ENCODE results near the gene EED.
"Not testable (repeated sequence)": the region's sequence is repeated elsewhere in the genome, so short reads cannot be mapped to it uniquely, and the experiment has no call there.

EED gene

GRCh38 chr11:86289508-86290280, 45.1 kb downstream of the EED start:
- not testable (repeated sequence) for DNase-seq (ENCODE audit: low read depth in 2 of 2, low spot score in 1 of 2)

GRCh38 chr11:86291466-86292262, 47.1 kb downstream of the EED start:
- DNase-seq (ENCODE audit: low read depth in 2 of 2, low spot score in 1 of 2), result peak; percentile 35 to 42

DNA sequence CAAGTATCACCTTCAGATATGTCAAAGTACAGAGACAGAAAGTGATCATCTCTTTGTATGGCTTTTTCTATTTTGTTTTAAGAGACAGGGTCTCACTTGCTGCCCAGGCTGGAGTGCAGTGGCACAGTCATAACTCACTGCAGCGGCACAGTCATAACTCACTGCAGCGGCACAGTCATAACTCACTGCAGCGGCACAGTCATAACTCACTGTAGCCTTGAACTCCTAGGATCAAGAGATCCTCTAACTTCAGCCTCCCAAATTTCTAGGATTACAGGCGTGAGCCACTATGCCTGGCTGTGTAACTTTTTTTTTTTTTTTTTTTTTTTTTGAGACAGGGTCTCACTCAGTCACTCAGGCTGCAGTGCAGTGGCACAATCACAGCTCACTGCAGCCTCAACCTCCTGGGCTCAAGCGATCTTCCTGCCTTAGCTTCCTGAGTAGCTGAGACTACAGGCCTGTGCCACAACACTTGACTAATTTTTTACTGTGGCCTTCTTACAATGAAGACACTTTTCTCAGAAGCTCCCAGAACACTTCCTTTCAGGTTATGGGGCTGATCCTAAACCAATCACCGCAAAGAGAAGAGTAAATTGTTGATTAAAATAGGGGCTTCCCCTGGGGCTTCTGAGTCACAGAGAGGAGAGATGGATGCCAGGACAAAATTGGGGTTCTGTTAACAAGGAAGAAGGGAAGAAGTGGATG, 48.5 kb downstream of the EED start:
- DNase-seq (ENCODE audit: low read depth in 2 of 2, low spot score in 1 of 2), result no peak

GRCh38 chr11:86294026-86294425, 49.5 kb downstream of the EED start:
- DNase-seq (ENCODE audit: low read depth in 2 of 2, low spot score in 1 of 2), result no peak

GRCh38 chr11:86301742-86302091, 57.2 kb downstream of the EED start:
- no peak for DNase-seq (ENCODE audit: low read depth in 2 of 2, low spot score in 1 of 2)

GRCh38 chr11:86302092-86302793, 57.7 kb downstream of the EED start, which contains the start of gene HIKESHI:
HIKESHI (plus strand) TSS chr11:86302240; CDS start chr11:86302449, 209 bp downstream.
- peak; percentile 85 to 88 for DNase-seq (ENCODE audit: low read depth in 2 of 2, low spot score in 1 of 2)

DNA sequence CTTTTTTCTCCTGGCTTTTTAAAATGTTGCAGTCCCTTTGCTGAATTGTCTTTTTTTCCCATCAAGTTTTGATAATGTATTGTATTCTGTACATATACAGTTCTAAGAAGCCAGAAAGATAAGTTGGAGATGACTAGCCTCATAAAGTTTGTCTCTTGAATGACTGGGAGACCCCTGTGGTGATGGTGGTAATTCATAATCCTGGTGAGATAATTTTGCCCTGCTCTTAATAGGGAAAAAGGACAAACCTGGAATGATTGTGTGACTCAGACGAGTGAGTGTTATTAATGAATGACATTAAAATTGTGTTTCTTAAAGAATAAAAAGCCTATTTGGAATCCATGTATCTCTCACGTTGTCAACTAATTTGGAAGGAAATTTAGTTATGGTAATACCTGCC, 58.7 kb downstream of the EED start:
- DNase-seq (ENCODE audit: low read depth in 2 of 2, low spot score in 1 of 2), result no peak

DNA sequence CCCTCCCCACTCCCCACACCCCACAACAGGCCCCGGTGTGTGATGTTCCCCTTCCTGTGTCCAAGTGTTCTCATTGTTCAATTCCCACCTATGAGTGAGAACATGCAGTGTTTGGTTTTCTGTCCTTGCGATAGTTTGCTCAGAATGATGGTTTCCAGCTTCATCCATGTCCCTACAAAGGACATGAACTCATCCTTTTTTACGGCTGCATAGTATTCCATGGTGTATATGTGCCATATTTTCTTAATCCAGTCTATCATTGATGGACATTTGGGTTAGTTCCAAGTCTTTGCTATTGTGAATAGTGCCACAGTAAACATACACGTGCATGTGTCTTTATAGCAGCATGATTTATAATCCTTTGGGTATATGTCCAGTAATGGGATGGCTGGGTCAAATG, 64.2 kb downstream of the EED start:
- DNase-seq (ENCODE audit: low read depth in 2 of 2, low spot score in 1 of 2), result not testable (repeated sequence)

DNA sequence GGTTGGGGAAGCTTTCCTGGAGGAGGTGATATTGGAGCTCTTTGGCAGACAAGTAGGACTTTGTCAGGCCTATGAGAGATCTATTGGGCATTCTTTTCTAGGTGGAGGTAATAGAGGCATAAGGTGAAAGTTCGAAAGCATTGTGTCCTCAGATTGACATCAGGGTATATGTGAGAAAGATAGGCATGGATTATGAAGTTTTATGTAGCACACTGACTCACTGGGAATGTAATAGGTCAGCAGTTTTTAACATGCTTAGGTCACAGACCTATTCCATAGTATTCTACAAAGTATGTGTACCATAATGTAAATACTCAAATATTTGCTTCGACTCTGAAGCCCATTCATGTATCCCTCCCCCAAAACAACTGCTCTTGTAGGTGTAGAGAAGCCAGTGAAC, 69.2 kb downstream of the EED start:
- no peak for DNase-seq (ENCODE audit: low read depth in 2 of 2, low spot score in 1 of 2)

DNA sequence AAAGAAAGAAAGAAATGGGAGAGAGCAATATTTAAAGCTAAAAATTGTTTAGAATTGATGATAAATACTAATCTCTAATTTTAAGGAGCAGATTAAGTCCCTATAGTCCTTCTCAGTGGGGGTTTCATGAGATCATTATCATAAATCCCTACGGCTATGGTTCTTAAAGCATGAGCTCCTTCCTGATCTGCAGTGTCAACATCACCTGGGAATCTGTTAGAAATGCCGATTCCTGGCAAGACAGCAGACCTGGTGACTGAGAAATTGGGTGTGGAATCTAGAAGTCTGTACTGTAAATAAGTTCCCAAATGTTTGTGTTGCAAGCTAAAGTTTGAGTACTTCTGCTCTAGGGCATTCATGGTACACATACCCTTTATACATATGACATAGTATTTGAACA, 70.1 kb downstream of the EED start:
- DNase-seq (ENCODE audit: low read depth in 2 of 2, low spot score in 1 of 2), result no peak

Measured in stimulated activated CD8-positive, alpha-beta memory T cell treated with anti-CD3 and anti-CD28 coated beads, Interleukin-4, amount 100 ng/mL, for 4 hours (primary cell).